NCI-H460 (cell line): ENCODE measurements around the gene HOXD13. TPM values are rescaled to one million over a fixed set of nuclear protein-coding genes. Genes with fewer than 3 reads are reported as not detected.
A peak's percentile ranks its signal among the peaks of the same experiment; 100 is the strongest.

Experiments used
- DNase-seq: peaks from one replicate; pipeline ENCODE4 v3.0.0-alpha.2; 2016; ENCODE audit warnings: low read depth; ENCODE audit errors: extremely low read depth
- polyA plus RNA-seq: library from polyadenylated mRNA; depleted of rRNA; stranded (reverse); fragments of >200 nt; gene quantifications from 2 replicates; pipeline ENCODE4 v1.2.3, GENCODE V29; 2014; cell fraction: nucleus; rRNA removed
- total RNA-seq: library from RNA; depleted of rRNA; stranded (reverse); fragments of >200 nt; shearing (Covaris generic); gene quantifications from 2 replicates; pipeline ENCODE4 v1.2.3, GENCODE V29; 2014; rRNA removed

HOXD13 gene
- total RNA-seq = 4.7 and 5.2 TPM in 2 replicates
- polyA plus RNA-seq = 0.82 and 2.6 TPM in 2 replicates

GRCh38 chr2:176092270-176093144 lies at the start of gene HOXD13:
HOXD13 (plus strand) TSS chr2:176092721; CDS start chr2:176092891, 170 bp downstream.
- no peak for DNase-seq

- no peak for DNase-seq
Measured at GRCh38 chr2:176056406-176056805, 36.1 kb upstream of the HOXD13 start.

- no peak for DNase-seq
Measured at GRCh38 chr2:176063958-176064357, 28.6 kb upstream of the HOXD13 start.

- DNase-seq = no peak
Measured at GRCh38 chr2:176066645-176067588, 25.6 kb upstream of the HOXD13 start.

GRCh38 chr2:176067589-176068418 lies 24.7 kb upstream of the HOXD13 start:
- no peak for DNase-seq

GRCh38 chr2:176068419-176068832 lies 24.1 kb upstream of the HOXD13 start:
- DNase-seq = no peak

- no peak for DNase-seq
Measured at GRCh38 chr2:176071330-176072291, 20.9 kb upstream of the HOXD13 start.

GRCh38 chr2:176072292-176072669 lies 20.2 kb upstream of the HOXD13 start:
- DNase-seq = no peak

GRCh38 chr2:176072951-176073904 lies 19.3 kb upstream of the HOXD13 start:
- DNase-seq = no peak

GRCh38 chr2:176074919-176075425 lies 17.5 kb upstream of the HOXD13 start:
- DNase-seq = no peak

- no peak for DNase-seq
Measured at GRCh38 chr2:176075481-176075880, 17.0 kb upstream of the HOXD13 start.

GRCh38 chr2:176076063-176076462 lies 16.5 kb upstream of the HOXD13 start:
- DNase-seq = no peak

GRCh38 chr2:176076796-176077195 lies 15.7 kb upstream of the HOXD13 start:
- no peak for DNase-seq

GRCh38 chr2:176078541-176079284 lies 13.8 kb upstream of the HOXD13 start:
- no peak for DNase-seq

GRCh38 chr2:176079285-176079830 lies 13.2 kb upstream of the HOXD13 start:
- no peak for DNase-seq

- DNase-seq = peak; percentile 33
Measured at GRCh38 chr2:176079831-176080539, 12.5 kb upstream of the HOXD13 start.
